Measurements from ENCODE around the gene SPINT2. TPM values are rescaled to one million over a fixed set of nuclear protein-coding genes. Genes with fewer than 3 reads are reported as not detected.
"Not testable (repeated sequence)": the region's sequence is repeated elsewhere in the genome, so short reads cannot be mapped to it uniquely, and the experiment has no call there.

The SPINT2 gene
- polyA plus RNA-seq, 4 donors, result 63.5 to 344 (median 297) TPM

DNA sequence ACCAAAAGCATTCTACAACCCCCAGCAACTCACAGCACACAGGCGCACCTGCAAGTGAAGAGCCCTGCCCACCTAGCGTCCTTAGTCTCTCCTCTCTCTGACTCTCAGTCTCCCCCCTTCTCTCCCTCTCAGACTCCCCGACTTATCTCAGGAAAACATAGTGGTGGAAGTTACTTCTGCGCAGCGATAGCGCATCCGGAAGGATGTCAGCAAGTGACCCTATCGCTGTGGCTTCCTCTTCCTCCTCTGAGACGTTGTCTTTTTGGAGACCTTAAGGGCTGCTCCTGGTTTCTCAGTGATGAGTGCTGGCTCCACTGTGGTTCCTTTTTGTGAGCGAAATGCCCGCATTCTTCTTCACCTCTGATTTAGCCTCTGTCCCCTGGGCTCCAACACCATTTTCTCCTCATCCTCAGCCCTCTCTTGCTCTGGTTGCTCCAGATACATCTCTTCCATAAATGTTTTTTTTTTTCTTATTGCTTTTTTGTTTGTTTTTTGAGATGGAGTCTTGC is 52.8 kb downstream of the SPINT2 start:
- no peak for DNase-seq (ENCODE audit: low read depth in 4 of 4, low spot score in 3 of 4)

DNA sequence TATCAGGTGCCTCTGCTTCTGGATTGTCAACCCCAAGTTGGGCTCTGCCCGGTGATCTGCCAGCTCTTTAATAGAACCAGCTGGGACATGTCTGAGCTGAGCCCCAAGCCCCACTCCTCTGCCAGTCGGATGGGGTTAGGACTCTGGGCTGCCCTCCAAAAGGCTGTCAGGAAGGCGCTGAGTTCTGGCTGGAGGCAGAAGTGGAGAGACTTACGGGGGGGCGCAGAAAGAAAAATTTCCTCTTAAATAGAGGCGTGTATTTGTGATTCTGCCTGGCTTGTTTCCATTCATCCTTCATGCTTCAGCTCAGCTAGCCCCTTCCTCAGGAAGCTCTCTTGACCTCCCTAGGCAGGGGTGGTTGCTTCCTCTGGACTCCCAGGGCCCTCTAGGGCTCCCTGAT is 54.3 kb downstream of the SPINT2 start:
- no peak for DNase-seq (ENCODE audit: low read depth in 4 of 4, low spot score in 3 of 4)

DNA sequence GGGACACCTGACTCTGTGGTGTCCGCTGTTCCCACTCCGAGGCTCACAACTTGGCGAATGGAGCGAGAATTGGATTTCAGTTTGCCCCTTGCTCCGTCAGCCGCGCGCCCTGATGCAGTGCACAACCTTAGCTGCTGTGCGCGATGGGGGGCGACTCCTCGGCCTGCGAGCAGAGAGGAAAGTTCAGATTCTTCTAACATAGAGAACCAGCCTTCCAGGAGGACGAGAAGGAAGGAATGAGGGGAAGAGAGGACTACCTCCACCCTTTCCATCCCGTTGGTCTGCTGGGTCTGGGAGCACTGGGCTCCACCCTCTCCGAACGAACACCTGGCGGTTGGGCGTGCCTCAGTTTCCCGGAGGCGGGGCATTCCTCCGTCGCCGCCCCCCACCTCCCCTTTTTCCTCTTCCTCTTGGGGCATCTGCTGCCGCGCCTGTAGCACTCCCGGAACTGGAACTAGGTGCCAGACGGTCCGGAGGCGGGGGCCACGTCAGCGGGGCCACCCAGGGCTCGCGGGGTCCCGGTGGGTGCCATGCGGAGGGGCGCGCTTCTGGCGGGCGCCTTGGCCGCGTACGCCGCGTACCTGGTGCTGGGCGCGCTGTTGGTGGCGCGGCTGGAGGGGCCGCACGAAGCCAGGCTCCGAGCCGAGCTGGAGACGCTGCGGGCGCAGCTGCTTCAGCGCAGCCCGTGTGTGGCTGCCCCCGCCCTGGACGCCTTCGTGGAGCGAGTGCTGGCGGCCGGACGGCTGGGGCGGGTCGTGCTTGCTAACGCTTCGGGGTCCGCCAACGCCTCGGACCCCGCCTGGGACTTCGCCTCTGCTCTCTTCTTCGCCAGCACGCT is 55.3 kb downstream of the SPINT2 start, which contains the start of gene KCNK6:
Gene KCNK6, plus strand, starts transcription at position 425 of the 838 bp plus-strand sequence. Its CDS starts 106 bp downstream, at position 531.
- DNase-seq (ENCODE audit: low read depth in 4 of 4, low spot score in 3 of 4), result no peak

DNA sequence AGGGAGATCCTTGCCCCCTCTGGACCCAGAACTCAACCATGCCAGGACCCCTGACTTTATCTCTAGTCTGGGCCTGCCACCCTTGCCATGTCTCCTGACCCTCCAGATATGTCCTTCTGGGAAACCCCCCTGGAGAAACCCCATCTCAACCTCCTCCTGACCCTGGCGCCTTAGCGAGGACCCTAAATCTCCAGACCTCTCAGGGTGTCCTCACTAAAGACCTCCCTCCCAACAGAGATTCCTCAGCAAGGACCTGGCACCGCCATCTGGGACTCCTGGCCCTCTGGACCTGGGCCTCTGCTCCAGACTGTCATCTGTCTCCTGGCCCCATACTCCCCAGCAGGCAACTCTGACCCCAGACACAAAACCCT is 56.6 kb downstream of the SPINT2 start:
- no peak for DNase-seq (ENCODE audit: low read depth in 4 of 4, low spot score in 3 of 4)

DNA sequence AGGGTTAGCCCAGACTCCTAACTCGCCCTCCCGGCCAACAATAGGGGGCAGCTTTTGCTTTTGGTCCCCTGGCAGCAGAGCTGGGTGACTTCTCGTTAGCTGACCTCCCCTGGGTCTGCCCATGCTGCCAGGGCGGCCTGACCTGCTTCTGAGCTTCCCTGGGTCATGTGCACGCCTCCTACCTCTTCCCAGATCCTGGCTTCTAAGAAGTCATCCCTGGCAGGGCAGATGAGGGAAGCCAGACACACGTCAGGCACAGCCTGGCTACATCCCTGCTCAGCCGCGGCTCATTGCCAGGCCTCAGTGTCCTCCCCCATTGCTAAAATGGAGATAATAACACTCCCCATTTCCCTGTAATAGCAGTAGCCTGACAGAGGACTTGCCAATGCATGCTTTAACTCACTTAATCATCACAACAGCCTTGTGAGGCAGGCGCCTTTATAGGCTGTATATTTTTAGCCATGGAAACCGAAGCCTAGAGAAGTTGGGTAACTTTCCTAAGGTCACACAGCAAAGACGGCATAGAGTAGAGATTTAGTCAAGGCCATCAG is 57.3 kb downstream of the SPINT2 start:
- DNase-seq (ENCODE audit: low read depth in 4 of 4, low spot score in 3 of 4), result no peak

DNA sequence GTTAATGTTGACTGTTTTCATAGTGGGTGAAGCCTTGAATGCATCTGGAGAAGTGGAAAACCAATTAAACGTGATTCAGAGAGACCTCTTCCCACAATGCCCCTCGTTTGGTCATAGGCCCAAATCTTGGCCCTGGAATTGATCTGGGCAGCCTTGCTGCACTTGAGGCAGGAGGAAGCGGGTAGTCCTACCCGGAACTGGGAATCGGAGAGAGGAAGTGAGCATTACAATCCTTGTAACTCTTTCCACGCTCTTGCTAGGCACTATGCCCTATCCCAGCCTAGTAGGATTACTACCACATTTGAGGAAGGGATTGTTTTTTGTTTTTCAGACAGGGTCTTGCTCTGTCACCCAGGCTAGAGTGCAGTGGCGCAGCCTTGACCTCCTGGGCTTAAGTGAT is 58.9 kb downstream of the SPINT2 start:
- no peak for DNase-seq (ENCODE audit: low read depth in 4 of 4, low spot score in 3 of 4)

DNA sequence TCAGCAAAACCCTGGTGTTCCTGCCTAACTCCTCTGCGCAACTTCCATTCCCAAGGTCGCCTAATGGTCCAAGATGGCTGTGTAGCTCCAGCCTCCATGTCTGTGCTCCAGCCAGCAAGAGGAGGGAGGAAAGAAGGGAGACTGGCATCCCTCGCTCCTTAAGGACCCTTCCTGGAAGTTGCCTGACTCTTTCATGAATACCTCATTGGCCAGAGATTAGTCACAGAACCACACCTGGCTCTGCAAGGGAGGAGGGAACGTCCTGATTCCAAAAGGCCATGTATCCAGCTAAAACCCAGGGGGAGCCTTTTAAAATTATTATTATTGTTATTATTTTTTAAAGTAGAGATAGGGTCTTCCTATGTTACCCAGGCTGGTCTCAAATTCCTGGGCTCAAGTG is 60.1 kb downstream of the SPINT2 start:
- no peak for DNase-seq (ENCODE audit: low read depth in 4 of 4, low spot score in 3 of 4)

DNA sequence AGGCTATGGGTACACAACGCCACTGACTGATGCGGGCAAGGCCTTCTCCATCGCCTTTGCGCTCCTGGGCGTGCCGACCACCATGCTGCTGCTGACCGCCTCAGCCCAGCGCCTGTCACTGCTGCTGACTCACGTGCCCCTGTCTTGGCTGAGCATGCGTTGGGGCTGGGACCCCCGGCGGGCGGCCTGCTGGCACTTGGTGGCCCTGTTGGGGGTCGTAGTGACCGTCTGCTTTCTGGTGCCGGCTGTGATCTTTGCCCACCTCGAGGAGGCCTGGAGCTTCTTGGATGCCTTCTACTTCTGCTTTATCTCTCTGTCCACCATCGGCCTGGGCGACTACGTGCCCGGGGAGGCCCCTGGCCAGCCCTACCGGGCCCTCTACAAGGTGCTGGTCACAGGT is 62.2 kb downstream of the SPINT2 start:
- no peak for DNase-seq (ENCODE audit: low read depth in 4 of 4, low spot score in 3 of 4)

DNA sequence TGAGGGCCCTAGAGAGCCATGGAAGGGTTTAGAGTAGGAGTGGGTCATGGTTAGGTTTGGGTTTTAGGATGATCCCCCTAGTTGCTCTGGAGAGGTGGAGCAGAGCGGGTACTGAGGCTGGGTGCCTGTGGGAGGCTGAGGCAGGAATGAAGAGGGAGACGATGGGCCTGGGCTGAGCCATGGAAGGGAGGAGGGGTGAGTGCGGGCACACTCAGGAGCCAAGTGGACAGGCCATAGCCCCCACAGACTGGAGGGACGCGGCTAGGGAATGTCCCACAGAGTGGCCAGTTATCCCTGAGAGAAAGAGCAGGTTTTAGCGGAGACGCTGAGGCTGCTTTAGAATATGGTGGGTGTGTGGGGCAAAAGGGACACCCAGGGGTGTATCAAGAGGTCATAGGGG is 65.3 kb downstream of the SPINT2 start:
- no peak for DNase-seq (ENCODE audit: low read depth in 4 of 4, low spot score in 3 of 4)

DNA sequence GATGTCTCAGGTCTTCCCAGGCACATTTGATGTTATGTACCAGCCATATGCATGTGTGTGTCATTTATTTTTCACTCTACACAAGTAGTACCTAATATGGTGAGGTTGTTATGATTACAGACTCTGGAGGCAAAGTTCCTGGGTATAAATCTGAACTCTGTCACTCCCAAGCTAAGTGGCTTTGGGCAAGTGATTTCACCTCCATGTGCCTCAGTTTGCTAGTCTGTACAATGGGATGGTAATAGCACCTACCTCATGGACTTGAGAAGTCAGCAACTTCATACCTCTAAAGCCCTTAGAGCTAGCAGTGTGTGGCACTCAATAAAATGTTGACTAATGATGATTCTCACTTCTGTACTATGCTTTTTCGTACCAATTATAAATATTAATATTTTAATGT is 67.4 kb downstream of the SPINT2 start:
- DNase-seq (ENCODE audit: low read depth in 4 of 4, low spot score in 3 of 4), result no peak

DNA sequence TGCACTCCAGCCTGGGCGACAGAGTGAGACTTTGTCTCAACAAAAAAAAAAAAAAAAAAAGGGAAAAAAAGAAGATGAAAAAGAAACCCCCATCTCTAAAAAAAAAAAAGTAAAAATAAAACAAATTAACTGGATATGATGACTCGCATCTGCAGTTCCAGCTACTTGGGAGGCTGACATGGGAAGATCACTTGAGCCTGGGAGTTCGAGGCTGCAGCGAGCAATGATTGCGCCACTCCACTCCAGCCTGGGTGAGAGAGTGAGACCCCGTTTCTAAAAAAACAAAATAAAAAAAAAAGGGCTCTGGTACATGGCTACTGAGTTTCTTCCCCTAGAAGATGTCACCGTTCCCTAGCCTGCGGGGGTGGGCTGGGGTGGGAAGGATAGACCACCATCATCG is 68.9 kb downstream of the SPINT2 start:
- no peak for DNase-seq (ENCODE audit: low read depth in 4 of 4, low spot score in 3 of 4)

DNA sequence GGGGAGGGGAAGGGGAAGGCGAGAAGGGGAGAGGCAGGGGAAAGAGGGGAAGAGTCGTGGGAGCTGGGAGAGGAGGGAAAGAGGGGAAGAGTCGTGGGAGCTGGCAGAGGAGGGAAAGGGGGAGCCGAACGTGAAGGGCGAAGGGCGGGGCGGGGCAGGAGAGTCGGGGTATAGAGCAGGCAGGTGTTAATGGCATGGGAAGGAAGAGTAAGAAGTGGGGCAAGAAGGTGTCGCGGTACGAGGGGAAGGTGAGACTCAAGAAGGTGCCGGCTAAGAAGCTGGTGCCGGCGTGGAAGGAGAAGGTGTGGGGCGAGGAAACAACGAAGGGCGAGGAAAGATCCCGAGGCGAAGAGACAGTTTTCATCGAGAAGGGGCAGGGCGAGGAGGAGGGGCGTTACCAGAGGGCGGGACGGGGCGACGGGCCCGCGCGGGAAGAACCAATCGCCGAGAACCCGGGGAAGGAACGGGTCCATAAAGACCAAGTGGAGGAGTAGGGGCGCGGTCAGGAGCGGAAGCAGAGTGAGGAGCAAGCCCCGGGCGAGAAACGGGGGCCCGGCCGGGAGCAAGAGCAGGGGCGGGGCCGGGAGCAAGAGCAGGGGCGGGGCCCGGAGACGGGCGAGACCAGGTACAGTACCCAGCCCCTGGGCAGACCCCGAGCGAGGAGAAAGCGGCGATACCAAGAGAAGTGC is 71.7 kb downstream of the SPINT2 start:
- DNase-seq (ENCODE audit: low read depth in 4 of 4, low spot score in 3 of 4), result peak; percentile 79 to 81 (median 80)

DNA sequence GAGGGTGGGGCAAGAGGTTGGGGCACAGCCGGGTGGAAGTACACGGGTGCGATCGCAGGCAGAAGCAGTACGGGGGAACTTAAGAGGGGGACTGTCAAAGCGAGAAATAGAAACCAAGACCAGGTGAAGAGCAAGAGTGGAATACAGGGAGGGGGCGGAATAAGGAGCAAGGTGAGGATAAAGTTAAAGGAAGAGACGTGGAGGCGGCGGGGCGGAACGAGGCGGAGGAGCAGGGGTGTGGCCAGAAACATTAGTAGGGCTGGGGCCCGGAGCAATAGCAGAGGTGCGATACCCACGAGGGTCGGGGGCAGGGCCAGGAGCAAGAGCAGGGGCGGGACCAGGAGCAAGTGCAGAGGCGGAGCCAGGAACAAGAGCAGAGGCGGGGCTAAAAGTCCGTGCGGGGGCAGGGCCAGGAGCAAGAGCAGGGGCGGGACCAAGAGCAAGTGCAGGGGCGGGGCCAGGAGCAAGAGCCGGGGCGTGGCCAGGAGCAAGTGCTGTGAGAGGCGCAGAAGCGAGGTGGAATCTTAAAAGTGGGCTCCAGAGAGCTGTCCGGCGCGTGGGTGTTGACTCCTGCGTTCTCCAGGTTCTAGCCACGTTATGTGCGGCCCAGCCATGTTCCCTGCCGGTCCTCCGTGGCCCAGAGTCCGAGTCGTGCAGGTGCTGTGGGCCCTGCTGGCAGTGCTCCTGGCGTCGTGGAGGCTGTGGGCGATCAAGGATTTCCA is 72.4 kb downstream of the SPINT2 start:
- peak; percentile 75 to 87 (median 81) for DNase-seq (ENCODE audit: low read depth in 4 of 4, low spot score in 3 of 4)

DNA sequence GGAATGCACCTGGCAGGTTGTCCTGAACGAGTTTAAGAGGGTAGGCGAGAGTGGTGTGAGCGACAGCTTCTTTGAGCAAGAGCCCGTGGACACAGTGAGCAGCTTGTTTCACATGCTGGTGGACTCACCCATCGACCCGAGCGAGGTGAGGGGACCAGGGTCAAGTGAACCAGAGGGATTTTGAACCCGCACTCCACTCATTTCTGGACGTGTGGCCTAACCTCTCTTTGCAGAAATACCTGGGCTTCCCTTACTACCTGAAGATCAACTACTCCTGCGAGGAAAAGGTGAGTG is 72.9 kb downstream of the SPINT2 start:
- no peak for DNase-seq (ENCODE audit: low read depth in 4 of 4, low spot score in 3 of 4)

DNA sequence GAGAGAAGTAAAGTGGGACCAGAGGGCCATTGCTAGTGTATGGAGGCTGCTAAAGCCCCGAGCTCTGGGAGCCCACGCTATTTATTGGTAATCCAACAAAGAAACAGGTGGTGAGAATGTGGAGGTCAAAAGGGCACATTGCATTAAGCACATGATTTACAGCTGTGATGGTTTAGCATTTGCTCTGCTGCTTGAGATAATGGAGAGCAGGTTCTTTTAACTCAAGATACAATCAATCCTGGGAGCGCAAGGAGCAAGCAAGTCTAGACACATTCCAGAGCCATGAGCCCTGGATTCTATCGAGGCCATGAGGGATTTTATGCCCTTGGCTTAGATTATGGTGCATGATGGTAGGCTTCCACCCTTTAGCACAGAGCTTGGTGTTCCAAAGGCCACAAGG is 74.6 kb downstream of the SPINT2 start:
- DNase-seq (ENCODE audit: low read depth in 4 of 4, low spot score in 3 of 4), result not testable (repeated sequence)

DNA sequence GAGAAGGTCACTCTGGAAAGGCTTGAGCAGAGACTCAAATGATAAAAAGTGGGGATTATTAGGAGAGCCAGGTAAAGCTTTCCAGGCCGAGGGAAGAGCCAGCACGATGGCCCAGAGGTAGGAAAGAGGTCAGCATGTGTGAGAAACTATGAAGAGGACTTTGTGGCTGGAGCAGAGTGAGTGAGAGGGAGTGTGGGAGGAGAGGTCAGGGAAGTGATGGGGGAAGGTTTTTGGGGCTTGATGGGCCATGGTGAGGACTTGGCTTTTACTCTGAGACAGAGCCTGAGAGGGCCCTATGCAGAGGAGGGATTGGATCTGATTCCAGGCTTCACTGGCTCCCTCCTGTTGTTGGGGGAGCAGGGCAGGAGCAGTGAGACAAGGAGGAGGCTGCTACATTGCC is 76.6 kb downstream of the SPINT2 start:
- DNase-seq (ENCODE audit: low read depth in 4 of 4, low spot score in 3 of 4), result no peak

Other genes with a start within 250 kb of the SPINT2 start
- 1 to 10 TPM; 1.6 to 3.3 (median 1.7) TPM for gene DPF1, start 40.4 kb upstream of the SPINT2 start, polyA plus RNA-seq (ENCODE audit: insufficient read length in 4 of 4)
- gene PPP1R14A, start 8.2 kb upstream of the SPINT2 start, polyA plus RNA-seq (ENCODE audit: insufficient read length in 4 of 4), result 1 to 10 TPM; 4.8 to 8.3 (median 6.4) TPM
- 10 to 100 TPM in 2 of 4 donors, 1 to 10 TPM in 2; 7.1 to 20.6 (median 11.5) TPM for gene C19orf33, start 39.7 kb downstream of the SPINT2 start, polyA plus RNA-seq (ENCODE audit: insufficient read length in 4 of 4)
- gene YIF1B, start 51.4 kb downstream of the SPINT2 start, polyA plus RNA-seq (ENCODE audit: insufficient read length in 4 of 4), result 10 to 100 TPM; 28.3 to 40.9 (median 32.1) TPM
- gene KCNK6, start 55.3 kb downstream of the SPINT2 start, polyA plus RNA-seq (ENCODE audit: insufficient read length in 4 of 4), result 1 to 10 TPM; 2.5 to 3.9 (median 3.0) TPM
- 1 to 10 TPM; 3.7 to 8.5 (median 5.2) TPM for gene CATSPERG, start 71.3 kb downstream of the SPINT2 start, polyA plus RNA-seq (ENCODE audit: insufficient read length in 4 of 4)
- gene PSMD8, start 110.0 kb downstream of the SPINT2 start, polyA plus RNA-seq (ENCODE audit: insufficient read length in 4 of 4), result 100 to 1,000 TPM; 124 to 168 (median 161) TPM
- under 1 TPM; 0.19 to 0.92 (median 0.56) TPM for gene GGN, start 123.5 kb downstream of the SPINT2 start, polyA plus RNA-seq (ENCODE audit: insufficient read length in 4 of 4)
- gene SPRED3, start 124.1 kb downstream of the SPINT2 start, polyA plus RNA-seq (ENCODE audit: insufficient read length in 4 of 4), result 1 to 10 TPM in 3 of 4 donors, under 1 TPM in 1; 0.63 to 1.8 (median 1.2) TPM
- gene FAM98C, start 138.5 kb downstream of the SPINT2 start, polyA plus RNA-seq (ENCODE audit: insufficient read length in 4 of 4), result 10 to 100 TPM; 10.4 to 23.6 (median 14.2) TPM
- gene RASGRP4, start 161.6 kb downstream of the SPINT2 start, polyA plus RNA-seq (ENCODE audit: insufficient read length in 4 of 4), result 1 to 10 TPM in 2 of 4 donors, under 1 TPM in 2; 0.75 to 1.8 (median 0.99) TPM
- 10 to 100 TPM in 1 of 4 donors, 1 to 10 TPM in 3; 4.0 to 11.9 (median 4.9) TPM for gene RYR1, start 169.1 kb downstream of the SPINT2 start, polyA plus RNA-seq (ENCODE audit: insufficient read length in 4 of 4)